Heart left ventricle (tissue), 16 donors: ENCODE results near the gene KIF13A. TPM values are rescaled to one million over a fixed set of nuclear protein-coding genes. Genes with fewer than 3 reads are reported as not detected.
"Not testable (repeated sequence)": the region's sequence is repeated elsewhere in the genome, so short reads cannot be mapped to it uniquely, and the experiment has no call there.

Experiments
- ATAC-seq, 4 donors: fragments of 200-7000 bp; cut with Tn5 transposase; one replicate each; pipeline ENCODE4 v1.9.1; 2020 to 2022; ENCODE audit warnings: moderate library complexity in 4 of 4, mild to moderate bottlenecking in 3 of 4, moderate number of reproducible peaks in 1 of 4
- DNase-seq, 5 donors: peaks; one replicate each; pipeline ENCODE4 v3.0.0-alpha.2; 2020
- H3K27ac ChIP-seq, 12 donors: fragments of 200-600 bp; sonication (generic) in 4 of 12; one replicate each; pipeline versions ENCODE4 v1.5.0 to v1.8.0; 2016 to 2022; ENCODE audit warnings: mild to moderate bottlenecking in 2 of 12
- H3K27me3 ChIP-seq, 9 donors: fragments of 200-600 bp; sonication (generic) in 2 of 9; one replicate each; pipeline versions ENCODE4 v1.5.1 to v1.8.0; 2016 to 2022; ENCODE audit warnings: mild to moderate bottlenecking in 3 of 9
- H3K36me3 ChIP-seq, 9 donors: fragments of 200-600 bp; sonication (generic) in 2 of 9; one replicate each; pipeline versions ENCODE4 v1.5.0 to v1.8.0; 2018 to 2022; ENCODE audit warnings: mild to moderate bottlenecking in 2 of 9
- H3K4me1 ChIP-seq, 12 donors: fragments of 200-600 bp; sonication (generic) in 4 of 12; one replicate each; pipeline versions ENCODE4 v1.5.0 to v1.8.0; 2016 to 2022; ENCODE audit warnings: mild to moderate bottlenecking in 3 of 12
- H3K4me3 ChIP-seq, 12 donors: fragments of 200-600 bp; sonication (generic) in 4 of 12; one replicate each; pipeline versions ENCODE4 v1.5.0 to v1.8.0; 2017 to 2022; ENCODE audit warnings: mild to moderate bottlenecking in 9 of 12, moderate library complexity in 4 of 12
- H3K9me3 ChIP-seq, 12 donors: fragments of 200-600 bp; sonication (generic) in 4 of 12; one replicate each; pipeline versions ENCODE4 v1.5.0 to v1.8.0; 2016 to 2022; ENCODE audit warnings: mild to moderate bottlenecking in 1 of 12
- POLR2A ChIP-seq, 2 donors: fragments of 450-650 bp; IDR thresholded peaks; one replicate each; pipeline ENCODE4 v1.6.1; 2017; ENCODE audit warnings: antibody characterized with exemption in 2 of 2, mild to moderate bottlenecking in 2 of 2, moderate library complexity in 2 of 2
- WGBS, 4 donors: extraction: QIAGEN DNeasy Blood & Tissue Kit in 2 of 4; methylation state at CpG; one replicate each; pipeline versions ENCODE4 v1.1.5 to v1.1.7; 2013 to 2018; 5-methylcytosine and 5-hydroxymethylcytosine counted together
- intact Hi-C, 10 donors: fragments of 100-400 bp; cut with DNase I; formaldehyde crosslinking; loops; one replicate each; pipeline versions ENCODE4 v1.11.1 to v1.14.2; 2022
- polyA plus RNA-seq, 2 donors: library from polyadenylated mRNA; stranded (reverse); fragments of 200-250 nt; gene quantifications; one replicate each; pipeline ENCODE4 v1.2.3, GENCODE V29; 2013
- total RNA-seq, 9 donors: library from RNA; depleted of rRNA in 2 of 9; stranded (reverse); fragments of >200 nt in 2 of 9; fragmentation: NEBNext Ultra II Directional in 3 of 9; extraction: Animal tissue kit (Norgen Biotek cat#: 25700) in 3 of 9; gene quantifications; one replicate each; pipeline versions ENCODE4 v1.1.0 to v1.2.4, GENCODE V29; 2016 to 2023
- TF ChIP-seq, protein P1 (sequence below), 12 donors: fragments of 200-600 bp; sonication (generic) in 4 of 12; IDR thresholded peaks; one replicate each; pipeline versions ENCODE4 v1.5.0 to v1.8.0; 2018 to 2022; ENCODE audit warnings: antibody characterized with exemption in 12 of 12, mild to moderate bottlenecking in 5 of 12
- donor health status: ischemic (EF 13 %, LVEDD 7.1; RV severe dilation, severe dysfunction).
- donor health status: healthy with polysubstance abuse.
- donor health status: DM: no; HTN: yes; CAD: no.
- donor health status: DM: no; HTN: no; CAD: no.
- donor health status: ischemic (EF 25% LVEDD 6.9; RV normal size, moderate dysfunction).
- donor health status: ischemic (EF 25% LVEDD 5.7; RV mildly dilated, moderate dysfunction).
- donor health status: healthy.
- donor health status: DM: yes; HTN: yes; CAD: no.
- donor health status: ischemic (EF 35%, LVEDD 5.7; RV mildly dilated, moderate dysfunction).
- donor health status: nonischemic (EF 11% LVEDD 7.7; RV severe dilation, severe dysfunction).
- donor health status: DM: yes; HTN: yes; CAD: no.
- donor health status: PGD.
- donor health status: ischemic (EF 29% LVEDD 5.4; RV normal size, mild dysfunction).
- donor health status: nonischemic (EF 23%, LVEDD 6.1; RV moderate dilation, normal function).

The KIF13A gene
- total and polyA plus RNA-seq, 11 donors = 17.1 to 148 (median 72.2) TPM

DNA sequence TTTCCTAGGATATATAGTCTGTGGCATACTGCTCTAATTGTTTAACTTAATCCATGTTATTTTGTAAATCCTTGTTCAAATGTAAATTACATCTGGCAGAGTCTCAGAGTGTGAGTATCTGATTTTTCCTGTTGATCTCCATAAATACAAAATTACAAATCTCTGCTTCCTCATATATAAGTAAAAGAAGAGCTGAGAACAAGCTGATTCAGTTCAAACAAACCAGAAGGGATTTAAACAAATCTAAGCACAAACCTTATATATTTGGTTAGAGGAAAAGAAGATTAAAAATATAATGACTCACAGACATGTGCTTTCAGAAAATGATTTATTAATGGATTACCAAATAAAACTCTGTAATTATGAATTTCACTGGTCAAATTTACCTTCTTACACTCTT is 37.3 kb downstream of the KIF13A start:
- no peaks in the 10 kb centered on the region for H3K9me3 ChIP-seq
- H3K36me3 ChIP-seq = peaks cover 0 to 13% (median 0%) of the 10 kb centered on the region in 9 donors
- H3K27me3 ChIP-seq = no peaks in the 10 kb centered on the region
- peaks cover 0 to 43% (median 17%) of the 10 kb centered on the region in 12 donors for H3K4me1 ChIP-seq
- intact Hi-C loops = no loop called here
- H3K27ac ChIP-seq = no peak overlapping the region
- no peak for DNase-seq
- TF ChIP-seq POLR2A (IDR thresholded peaks at IDR 0.05) = no peak
- TF ChIP-seq, protein P1, sequence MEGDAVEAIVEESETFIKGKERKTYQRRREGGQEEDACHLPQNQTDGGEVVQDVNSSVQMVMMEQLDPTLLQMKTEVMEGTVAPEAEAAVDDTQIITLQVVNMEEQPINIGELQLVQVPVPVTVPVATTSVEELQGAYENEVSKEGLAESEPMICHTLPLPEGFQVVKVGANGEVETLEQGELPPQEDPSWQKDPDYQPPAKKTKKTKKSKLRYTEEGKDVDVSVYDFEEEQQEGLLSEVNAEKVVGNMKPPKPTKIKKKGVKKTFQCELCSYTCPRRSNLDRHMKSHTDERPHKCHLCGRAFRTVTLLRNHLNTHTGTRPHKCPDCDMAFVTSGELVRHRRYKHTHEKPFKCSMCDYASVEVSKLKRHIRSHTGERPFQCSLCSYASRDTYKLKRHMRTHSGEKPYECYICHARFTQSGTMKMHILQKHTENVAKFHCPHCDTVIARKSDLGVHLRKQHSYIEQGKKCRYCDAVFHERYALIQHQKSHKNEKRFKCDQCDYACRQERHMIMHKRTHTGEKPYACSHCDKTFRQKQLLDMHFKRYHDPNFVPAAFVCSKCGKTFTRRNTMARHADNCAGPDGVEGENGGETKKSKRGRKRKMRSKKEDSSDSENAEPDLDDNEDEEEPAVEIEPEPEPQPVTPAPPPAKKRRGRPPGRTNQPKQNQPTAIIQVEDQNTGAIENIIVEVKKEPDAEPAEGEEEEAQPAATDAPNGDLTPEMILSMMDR (IDR thresholded peaks at IDR 0.05) = no peak
- no peak overlapping the region for H3K4me3 ChIP-seq
- ATAC-seq = no peak

DNA sequence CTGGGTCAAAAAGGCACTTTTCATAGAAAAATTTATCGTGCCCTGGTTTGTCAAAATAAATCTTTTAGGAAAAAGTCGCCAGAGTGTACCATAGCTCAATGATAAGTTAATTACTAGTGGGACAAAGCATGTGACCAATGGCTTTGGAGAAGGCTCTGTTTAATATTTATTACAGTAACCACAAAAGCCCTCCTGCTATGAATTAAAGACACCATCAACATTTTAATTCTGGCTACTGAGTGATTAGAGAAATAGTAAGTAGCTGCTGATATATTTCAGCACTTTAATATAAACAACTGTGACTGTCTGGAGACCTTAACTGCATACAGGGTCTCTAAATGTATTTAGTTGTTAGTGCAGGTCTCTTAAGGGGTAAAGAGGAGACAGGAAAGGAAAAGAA is 38.3 kb downstream of the KIF13A start:
- H3K9me3 ChIP-seq = no peaks in the 10 kb centered on the region
- TF ChIP-seq POLR2A (IDR thresholded peaks at IDR 0.05) = no peak
- TF ChIP-seq, protein P1 (IDR thresholded peaks at IDR 0.05) = no peak
- H3K27me3 ChIP-seq = no peaks in the 10 kb centered on the region
- intact Hi-C loops = no loop called here
- no peak overlapping the region for H3K4me3 ChIP-seq
- no peak for ATAC-seq
- H3K36me3 ChIP-seq = peaks cover 0 to 13% (median 0%) of the 10 kb centered on the region in 9 donors
- H3K4me1 ChIP-seq = peaks cover 0 to 52% (median 21%) of the 10 kb centered on the region in 12 donors
- no peak for DNase-seq
- 88 to 97% (median 95%) methylated on average over 2 of the region's 2 CpGs for WGBS, 4 donors
- H3K27ac ChIP-seq = peak overlapping the region in 1 of 12 donors; percentile 3

DNA sequence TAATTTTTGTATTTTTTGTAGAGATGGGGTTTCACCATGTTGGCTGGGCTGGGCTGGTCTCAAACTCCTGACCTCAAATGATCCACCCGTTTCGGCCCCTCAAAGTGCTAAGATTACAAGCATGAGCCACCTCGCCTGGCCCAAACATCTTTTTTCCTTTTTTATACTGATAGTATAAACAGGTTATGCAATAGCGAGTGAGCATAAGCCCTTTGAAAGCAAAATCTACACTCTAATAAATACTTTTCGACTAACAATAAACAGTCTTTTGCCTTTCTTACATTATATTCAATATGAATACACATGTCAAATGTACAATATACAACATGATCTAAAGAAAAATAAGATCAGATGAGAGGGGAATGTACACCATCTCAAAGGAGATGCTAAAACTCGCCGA is 38.7 kb downstream of the KIF13A start:
- Histone ChIP-seq H3K9me3 (no peaks in the 10 kb centered on the region), H3K27ac (peak overlapping the region in 2 of 12 donors; percentile 3 to 9), H3K4me1 (peaks cover 0 to 56% (median 23%) of the 10 kb centered on the region in 12 donors), H3K27me3 (no peaks in the 10 kb centered on the region), H3K36me3 (peaks cover 0 to 12% (median 0%) of the 10 kb centered on the region in 9 donors), H3K4me3 (no peak overlapping the region)
- intact Hi-C loops = no loop called here
- TF ChIP-seq, protein P1 (IDR thresholded peaks at IDR 0.05) = no peak
- TF ChIP-seq POLR2A (IDR thresholded peaks at IDR 0.05) = no peak
- no peak for ATAC-seq
- WGBS, 4 donors = 68 to 75% (median 69%) methylated on average over 7 of the region's 7 CpGs
- no peak for DNase-seq

DNA sequence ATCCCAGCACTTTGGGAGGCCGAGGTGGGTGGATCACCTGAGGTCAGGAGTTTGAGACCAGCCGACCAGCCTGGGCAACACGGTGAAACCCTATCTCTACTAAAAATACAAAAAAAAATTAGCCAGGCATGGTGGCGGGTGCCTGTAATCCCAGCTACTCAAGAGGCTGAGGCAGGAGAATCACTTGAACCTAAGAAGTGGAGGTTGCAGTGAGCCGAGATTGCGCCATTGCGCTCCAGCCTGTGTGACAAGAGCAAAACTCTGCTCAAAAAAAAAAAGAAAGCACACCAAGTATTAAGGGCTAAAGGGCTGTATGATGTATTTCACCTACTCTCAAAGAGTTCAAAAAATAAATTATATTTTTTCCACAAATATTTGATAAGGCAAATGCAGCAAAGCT is 39.9 kb downstream of the KIF13A start:
- 88 to 94% (median 90%) methylated on average over 7 of the region's 7 CpGs for WGBS, 4 donors
- H3K4me1 ChIP-seq = peaks cover 0 to 58% (median 25%) of the 10 kb centered on the region in 12 donors
- intact Hi-C loops, DNase-seq, ATAC-seq, H3K4me3 ChIP-seq, H3K9me3 ChIP-seq, H3K27me3 ChIP-seq, H3K36me3 ChIP-seq: not testable (repeated sequence)
- H3K27ac ChIP-seq = peak overlapping the region in 1 of 12 donors; percentile 31

DNA sequence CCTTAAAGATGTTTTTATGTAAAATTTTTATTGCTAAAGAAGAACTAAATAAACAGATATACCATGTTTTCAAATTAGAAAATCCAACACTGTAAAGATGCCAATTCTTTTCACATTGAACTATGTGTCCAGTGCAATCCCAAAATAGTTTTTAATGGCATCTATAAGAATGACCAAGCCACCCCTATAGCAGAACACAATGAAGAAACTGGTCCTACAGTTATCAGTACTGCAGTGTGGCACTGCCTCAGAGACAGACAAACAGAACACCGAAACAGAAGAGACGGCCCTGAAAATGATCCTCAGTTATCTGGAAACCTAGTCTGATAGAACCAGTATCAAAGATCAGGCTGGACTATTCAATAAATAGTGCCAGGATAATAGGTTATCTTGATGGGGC is 41.9 kb downstream of the KIF13A start:
- 47 to 64% (median 58%) methylated on average over 2 of the region's 2 CpGs for WGBS, 4 donors
- Histone ChIP-seq H3K27me3 (no peaks in the 10 kb centered on the region), H3K4me1 (peaks cover 0 to 68% (median 26%) of the 10 kb centered on the region in 12 donors), H3K4me3 (no peak overlapping the region), H3K9me3 (no peaks in the 10 kb centered on the region), H3K36me3 (no peaks in the 10 kb centered on the region), H3K27ac (peak overlapping the region in 7 of 12 donors; percentile 1 to 73 (median 43))
- DNase-seq (no peak), ATAC-seq (peak in 2 of 4 donors; percentile 38 to 40)
- intact Hi-C loops = no loop called here
- TF ChIP-seq, protein P1 (IDR thresholded peaks at IDR 0.05) = no peak
- no peak for TF ChIP-seq POLR2A (IDR thresholded peaks at IDR 0.05)
